GM18519 (cell line): Measurements from ENCODE around the gene MED7.

Experiments used
- ATAC-seq: cut with Tn5 transposase; IDR thresholded peaks from one replicate; pipeline ENCODE4 v1.9.1; 2021; ENCODE audit warnings: mild to moderate bottlenecking, moderate library complexity; ENCODE audit not compliant: unreplicated experiment, low FRiP score

Gene MED7

DNA sequence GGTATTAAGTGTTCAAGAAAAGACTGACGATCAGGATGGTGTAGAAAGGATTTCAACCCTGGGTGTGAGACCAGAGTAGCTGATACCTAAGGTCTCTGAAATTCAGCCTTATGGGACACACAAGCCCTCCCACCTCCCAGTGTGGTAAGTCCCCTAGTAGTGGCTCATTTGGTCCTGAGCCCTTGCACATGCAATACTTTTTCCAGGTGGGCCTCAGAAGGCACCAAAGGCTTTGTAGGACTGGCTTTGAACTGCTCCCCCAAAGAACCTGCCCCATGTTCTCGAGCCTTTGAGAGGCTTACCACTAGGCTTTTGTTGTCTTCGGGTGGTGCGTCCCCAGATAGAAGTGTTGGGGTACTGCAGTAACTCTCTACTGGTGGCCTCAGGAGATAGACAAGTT is 22.6 kb upstream of the MED7 start:
- no peak for ATAC-seq

DNA sequence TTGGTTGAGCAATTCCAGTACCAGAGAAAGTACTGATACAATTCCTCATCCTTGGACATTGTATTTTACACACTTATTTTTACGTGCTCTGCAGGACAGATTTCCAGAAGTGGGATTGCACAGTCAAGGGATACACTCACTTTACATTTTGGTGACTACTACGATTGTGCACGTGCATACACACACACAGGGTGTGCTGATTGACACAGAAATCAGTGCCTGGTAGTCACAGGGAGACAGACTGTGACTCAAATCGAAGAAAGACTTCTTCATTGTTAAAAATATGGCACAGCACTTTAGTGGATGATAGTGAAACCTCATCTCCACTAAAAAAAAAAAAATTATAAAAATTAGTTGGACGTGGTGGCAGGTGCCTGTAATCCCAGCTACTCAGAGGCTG is 21.9 kb upstream of the MED7 start:
- ATAC-seq: no peak

DNA sequence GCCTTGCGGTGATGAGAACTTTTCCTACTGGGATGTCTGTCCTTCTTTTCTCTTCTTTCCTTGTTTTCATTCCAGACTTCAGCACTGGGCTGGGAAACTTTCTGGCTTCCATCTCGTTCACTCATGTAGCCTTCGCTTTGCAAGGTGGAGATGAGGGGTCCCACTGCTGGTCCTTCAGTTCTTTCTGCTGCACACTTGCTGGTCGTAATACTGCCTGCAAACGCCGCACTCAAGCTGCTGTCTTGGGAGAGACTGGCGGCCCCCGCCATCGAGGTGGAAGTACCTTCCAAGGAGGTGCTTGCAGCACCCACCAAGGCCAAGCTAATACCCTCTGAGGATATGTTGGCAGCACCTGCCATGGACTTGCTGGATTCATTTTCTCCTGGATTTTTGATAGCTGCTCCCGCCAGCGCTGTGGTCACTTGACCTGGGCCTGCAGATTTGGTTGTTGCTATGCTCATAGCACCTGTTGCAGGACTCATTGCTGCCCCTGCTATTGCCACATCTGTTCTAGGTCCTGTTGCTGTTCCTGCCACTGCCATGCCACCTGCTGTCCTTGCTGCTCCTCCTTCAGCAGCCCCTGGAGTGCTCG is 20.4 kb upstream of the MED7 start:
- ATAC-seq: no peak

DNA sequence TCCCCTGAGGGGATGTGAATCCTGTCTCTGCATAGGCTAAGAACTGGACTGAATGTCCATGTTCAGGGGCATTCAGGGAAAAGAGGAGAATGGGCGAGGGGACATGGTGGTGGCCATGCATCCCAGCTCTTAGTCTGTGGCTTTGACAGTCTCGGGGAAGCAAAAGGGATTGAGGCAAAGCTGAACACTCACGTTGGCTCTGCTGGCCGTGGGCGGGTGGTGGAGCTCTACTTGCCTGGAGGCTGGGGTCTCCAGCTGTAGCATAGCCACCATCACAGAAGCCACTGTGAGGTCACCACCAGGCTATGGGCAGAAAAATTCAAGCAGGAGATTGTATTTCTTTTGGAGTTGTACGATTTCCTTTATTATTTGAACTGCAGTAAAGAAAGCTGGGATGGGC is 19.3 kb upstream of the MED7 start:
- ATAC-seq: no peak

DNA sequence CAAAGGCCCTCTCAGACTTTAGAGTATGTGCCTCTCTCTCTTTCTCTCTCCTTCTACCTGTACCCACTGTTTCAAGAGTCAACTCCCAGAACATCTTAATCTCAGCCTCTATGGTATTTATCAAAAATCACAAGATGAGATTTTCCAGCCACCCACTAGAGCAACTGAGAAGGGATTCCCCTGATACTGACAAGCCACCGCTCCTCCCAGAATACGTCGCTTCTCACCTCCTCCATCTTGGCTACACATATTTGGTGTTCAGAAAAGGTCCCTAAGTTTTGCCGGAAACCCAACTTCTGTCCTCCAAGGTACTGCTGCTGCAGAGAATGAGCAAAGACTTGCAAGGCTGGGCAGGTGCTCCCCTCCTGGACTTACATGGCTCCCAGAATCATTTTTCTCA is 17.3 kb upstream of the MED7 start:
- ATAC-seq: no peak

DNA sequence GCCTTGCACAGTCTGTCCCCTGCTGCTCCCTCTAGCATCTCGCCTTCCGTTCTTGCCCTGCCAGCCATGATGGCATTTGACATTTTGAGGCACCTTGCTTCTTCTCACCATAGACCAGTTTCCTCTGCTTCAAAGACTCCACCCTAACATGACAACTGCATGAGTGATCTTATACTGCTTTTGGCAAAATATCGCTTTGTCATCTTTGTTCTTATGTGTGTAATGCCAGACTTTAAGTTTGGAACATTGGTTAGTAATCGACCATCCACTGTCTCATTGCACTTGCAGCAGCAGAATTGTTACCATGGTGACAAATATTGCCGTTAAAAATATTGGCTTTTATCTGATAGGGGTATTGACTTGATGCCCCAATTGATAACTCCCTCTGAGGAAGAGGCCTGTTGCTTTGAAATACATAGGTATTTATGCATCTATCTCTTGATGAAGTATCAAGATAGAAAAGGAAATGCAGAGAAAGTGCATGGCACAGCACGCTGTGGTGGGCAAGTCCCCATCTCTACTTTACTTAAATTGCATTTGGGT is 16.6 kb upstream of the MED7 start:
- no peak for ATAC-seq

DNA sequence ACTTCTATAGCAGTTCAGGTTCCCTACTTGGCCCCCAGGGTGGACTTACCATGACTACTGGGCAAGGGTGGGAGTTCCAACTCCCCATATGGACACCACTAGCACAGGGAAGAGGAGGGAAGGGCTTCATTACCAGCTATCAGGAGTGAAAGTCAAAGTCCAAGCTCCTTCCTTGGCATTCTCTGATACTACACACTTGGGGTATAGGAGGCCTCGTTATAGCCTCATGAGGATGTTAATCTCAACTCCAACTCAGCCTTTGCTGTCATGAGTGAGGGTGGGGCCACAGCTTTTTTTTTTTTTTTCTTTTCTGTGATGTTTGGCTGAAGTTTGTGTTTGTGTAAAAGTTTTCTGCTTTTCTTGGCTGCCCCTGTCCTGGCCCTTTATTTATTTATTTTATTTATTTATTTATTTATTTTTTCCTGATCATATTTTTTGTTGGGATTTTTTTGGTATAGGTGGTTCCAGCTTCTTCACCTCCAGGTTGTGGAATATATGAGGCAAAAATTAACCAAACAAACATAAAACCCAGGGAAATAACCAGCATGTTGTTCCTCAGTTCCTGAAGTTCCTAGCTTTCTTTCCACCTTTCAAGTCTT is 14.7 kb upstream of the MED7 start:
- no peak for ATAC-seq

DNA sequence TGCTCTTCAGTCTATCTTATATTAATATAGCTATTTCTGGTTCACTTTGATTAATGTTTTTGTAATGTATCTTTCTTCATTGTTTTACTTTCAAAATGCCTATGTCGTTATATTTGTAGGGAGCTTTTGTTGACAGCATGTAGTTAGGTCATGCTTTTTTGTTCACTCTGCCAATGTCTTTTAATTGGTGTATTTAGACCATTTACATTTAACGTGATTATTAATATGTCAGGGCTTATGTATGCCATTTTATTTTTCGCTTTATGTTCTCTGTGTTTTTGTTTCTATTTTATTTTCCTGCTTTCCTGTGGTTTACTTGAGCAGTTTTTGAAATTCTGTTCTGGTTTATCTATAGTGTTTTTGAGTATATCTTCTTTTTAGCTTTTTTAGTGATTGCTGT is 12.6 kb upstream of the MED7 start:
- no peak for ATAC-seq

DNA sequence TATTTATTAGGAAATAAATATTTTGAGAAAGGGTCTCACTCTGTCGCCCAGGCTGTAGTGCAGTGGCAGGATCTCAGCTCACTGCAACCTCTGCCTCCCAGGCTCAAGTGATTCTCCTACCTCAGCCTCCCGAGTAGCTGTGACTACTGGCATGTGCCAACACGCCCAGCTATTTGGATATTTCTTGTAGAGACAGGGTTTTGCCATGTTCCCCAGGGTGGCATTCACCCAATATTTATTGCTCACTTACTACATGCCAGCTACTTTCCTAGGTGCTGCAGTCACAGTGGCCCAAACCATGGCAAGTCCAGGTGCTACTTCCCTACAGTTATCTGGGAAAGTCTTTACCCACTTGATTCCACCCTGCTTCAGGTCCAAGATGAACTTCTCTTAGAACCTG is 8.3 kb upstream of the MED7 start:
- no peak for ATAC-seq

DNA sequence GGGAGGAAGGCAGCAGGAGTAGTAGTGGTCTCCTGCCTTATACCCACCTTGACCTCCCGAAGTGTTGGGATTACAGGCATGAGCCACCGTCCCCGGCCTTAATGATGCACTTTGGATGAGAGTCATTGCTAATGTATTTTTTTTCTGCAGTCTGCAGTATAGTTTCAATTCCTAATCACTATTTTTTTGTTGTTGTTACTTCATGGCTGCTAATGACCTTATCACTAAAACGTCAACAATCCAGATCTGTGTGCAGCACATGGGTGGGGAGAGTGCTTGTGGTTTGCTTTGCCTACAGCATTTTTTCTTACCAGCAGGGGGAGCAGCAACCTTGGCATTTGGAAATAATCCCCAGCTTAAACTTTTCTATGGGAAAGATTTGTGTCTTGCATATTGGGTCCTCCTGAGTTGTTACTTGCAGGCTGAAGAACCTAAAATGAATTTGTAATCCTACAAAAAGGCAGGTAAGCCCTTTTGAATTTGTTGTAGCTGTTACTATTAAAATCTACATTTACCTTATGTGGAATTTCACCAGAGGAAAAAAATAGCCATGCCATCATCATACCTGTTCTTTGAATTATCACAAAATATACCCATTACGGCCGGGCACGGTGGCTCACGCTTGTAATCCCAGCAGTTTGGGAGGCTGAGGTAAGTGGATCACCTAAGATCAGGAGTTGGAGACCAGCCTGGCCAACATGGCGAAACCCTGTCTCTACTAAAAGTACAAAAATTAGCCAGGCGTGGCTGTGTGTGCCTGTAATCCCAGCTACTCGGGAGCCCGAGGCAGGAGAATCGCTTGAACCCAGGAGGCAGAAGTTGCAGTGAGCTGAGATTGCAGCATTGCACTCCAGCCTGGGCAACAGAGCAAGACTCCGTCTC is 6.3 kb upstream of the MED7 start:
- ATAC-seq: no peak

DNA sequence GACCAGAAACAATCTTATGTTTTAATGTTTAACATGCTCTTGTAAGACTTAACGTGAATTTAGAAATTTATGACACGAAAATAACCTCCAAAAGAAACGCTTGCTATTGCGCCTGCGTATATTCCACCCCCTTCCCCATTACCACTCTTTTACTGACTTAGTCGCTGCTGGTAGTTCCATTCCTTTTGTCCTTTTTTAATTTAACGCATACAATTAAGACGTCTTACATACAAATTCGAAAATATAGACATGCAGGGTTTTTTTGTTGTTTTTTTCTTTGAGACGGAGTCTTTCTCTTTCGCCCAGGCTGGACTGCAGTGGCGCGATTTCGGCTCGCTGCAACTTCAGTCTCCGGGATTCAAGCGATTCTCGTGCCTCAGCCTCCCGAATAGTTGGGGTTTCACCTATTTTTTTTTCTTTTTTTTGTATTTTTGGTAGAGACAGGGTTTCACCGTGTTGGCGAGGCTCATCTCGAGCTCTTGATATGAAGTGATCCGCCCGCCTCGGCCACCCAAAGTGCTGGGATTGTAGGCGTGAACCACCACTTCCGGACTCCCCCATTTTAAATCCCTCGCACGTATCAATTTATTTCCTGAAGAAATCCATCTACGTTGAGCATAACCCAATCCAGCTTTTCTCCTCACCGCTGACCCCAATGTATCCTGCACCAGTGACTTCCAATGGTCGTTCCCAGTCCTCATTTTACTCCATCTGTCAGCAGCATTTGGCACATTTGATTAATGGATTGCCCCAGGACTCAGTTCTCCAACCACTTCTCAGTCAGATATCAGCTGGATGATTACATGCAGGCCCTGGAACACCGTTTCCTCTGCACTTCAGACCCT is 684 bp upstream of the MED7 start:
- ATAC-seq: peak; percentile 29

DNA sequence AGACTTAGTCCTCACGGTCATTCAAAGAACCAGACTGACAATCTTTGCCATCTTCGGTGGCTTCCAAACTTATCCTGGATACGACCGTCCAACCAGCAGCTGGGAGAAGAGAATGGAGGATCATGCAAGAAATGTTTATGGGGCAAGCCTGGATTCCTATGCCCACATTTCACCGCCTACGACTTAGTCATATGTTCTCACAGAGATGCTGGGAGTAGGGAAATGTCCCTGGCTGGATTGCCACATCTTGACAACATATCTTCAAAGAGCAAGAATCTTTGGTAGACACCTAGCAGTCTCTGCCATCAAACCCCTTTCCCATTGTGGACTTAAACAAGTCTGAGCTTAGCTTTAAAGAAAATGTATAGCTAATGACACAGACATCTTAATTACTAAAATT is 5.0 kb downstream of the MED7 start:
- ATAC-seq: no peak

DNA sequence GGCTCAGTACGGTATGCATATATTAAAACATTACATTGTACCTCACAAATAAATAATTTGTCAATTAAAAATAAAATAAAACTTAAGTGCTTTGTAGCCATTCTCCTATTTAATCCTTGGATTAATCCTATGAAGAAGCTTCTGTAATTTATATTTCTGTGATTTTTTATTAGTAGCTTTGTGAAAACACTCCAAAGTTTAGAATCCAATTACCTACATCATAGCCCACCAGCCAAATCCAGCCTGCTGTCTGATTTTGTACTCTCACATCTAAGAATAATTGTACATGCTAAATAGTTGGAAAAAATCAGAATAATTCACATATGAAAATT is 10.4 kb downstream of the MED7 start:
- no peak for ATAC-seq

DNA sequence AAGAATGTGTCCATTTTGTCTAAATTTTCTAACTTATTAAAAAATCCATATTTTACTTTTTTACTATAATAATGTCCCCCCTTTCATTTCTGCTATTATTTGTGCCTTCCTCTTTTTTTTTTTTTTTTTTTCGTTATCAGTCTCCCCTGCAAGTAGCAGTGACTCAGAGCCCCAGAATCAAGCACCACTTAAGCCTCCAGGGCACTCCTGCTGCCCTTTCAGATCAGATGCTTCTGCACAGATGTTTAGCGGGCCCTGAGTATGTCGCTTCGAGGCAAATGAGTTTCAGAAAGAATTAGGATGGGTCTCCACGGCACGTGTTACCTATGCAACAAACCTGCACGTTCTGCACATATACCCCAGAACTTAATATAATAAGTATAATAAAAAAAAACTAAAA is 11.7 kb downstream of the MED7 start:
- ATAC-seq: no peak

DNA sequence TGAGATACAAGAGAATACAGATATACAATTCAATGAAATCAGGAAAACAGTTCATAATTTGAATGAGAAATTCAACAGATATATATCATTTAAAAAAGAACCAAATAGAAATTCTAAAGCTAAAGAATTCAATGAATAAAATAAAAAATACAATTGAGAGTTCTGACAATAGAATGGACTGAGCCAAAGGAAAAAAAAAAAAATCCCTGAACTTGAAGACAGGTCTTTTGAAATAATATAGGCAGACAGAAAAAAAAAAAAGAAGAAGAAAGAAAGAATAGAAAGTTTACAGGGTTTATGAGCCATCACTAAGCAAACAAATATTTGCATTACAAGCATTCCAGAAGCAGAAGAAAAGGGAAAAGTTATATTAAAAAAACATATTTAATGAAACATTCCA is 21.0 kb downstream of the MED7 start:
- ATAC-seq: no peak

DNA sequence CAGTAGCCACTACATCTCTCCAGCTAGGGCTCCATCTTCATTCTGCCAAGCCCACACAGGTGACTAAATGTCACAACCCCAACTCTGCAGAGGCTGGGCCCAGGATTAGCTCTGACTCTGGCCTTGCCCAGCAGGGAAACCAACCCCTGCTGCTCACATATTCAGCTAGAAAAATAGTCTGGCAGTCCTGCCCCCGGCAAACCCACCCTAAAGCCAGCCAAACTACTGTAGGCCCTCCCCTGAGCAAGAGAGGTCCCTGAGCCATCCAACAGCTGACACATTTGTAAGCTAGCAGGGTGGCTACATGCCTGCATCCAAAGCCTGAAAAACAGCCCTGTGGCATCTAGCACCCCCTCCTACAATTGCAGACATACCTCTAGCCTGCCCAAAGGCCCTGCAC is 22.6 kb downstream of the MED7 start:
- ATAC-seq: no peak

DNA sequence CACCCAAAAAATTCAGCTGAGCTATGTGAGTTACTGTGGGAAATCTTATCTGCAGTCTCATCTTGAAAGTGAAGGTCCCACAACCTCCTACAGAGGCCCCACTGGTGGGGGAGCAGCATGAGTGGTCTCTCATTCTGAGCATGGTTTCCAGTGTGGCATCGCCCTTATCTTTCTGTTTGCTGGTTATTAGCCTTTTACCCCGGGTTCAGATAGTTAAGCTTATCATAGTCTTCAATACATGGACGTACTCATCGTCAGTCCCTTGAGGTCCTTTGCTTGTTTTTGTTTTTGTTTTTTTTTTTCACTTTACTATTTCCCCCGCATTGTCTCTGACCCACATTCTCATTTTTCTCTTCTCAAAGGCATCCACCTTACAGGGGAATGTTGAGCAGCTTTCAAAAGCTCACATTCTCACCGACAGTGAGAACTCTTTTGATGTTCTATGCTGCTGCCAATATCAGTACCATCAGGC is 26.1 kb downstream of the MED7 start:
- ATAC-seq: peak; percentile 73

DNA sequence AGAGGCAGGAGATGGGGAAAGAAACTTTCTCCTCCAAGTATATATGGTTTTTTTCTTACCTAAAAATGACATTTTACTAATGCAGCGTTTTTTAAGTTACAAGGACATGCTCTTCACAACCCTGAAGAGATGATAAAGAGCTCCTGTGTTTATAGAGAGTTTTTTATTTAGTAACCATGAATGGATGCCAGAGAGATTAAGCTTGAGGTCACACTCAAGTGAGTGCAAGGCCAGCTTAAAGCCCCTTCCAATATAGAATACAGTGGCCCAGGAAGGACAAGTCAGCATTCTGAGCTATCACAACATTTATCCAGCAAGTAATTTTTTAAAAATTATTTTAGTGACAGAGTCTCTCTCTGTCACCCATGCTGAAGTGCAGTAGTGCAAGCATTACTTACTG is 27.2 kb downstream of the MED7 start:
- ATAC-seq: no peak

DNA sequence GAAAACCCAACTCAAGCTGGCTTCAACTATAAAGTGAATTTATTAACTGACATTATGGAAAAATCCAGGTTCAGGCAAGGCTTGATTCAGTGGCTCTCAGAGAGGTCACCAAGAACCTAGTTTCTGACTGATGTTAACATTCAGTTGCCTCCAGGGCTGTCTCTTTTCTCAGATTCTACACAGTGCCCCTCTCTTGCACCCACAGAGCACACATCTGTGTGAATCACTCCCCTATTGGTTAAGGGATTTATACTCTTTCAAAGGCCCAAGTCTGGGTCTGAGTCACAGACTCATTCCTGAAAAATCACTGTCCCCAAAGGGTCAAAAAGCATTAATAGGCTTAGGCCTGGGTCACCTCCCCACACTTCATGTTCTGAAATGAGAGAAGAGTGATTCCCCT is 27.7 kb downstream of the MED7 start:
- ATAC-seq: no peak

DNA sequence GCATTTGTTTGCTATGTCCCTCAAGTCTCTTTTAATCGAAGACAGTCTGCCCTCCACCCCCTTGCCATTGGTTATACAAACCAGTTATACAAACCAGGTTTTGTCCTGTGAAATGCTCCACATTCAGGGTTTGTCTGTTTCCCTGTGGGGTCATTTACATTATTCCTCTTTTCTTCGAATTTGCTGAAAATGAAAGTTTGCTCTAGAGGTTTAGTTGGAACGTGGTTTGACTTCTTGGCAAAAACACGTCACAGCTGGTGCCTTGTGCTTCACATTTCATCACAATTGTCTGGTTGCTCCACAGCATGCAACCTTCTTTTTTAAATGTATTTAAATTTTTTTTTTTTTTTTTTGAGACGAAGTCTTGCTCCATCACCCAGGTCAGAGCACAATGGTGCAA is 29.7 kb downstream of the MED7 start:
- ATAC-seq: no peak

DNA sequence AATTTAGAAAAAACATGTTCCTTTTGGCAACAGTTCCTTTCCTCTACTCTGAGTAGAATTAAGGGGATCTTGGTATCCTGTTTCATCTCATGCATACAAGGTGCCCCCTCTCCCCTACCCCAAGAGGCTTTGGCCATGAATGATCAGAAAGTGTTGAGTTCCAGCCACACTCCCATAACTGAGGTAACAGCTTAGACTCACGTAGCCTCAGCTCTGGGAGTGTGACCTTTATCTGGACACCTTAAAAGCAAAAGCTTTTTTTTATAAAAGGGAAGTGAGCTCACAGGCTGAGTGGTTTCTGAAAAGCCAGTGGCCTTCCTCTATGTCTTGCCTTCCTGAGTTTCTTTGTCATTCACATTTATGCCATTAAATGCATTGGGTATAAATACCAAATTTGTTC is 32.9 kb downstream of the MED7 start:
- ATAC-seq: peak; percentile 62
